Measurements from ENCODE around the gene IQCE. TPM values are rescaled to one million over a fixed set of nuclear protein-coding genes. Genes with fewer than 3 reads are reported as not detected.

IQCE gene
- total and polyA plus RNA-seq, 2 donors (not counting 1 experiment from before 2014, with no cell fraction given), result 3.5 to 9.5 TPM

GRCh38 chr7:2626498-2627117, 67.8 kb downstream of the IQCE start:
- no peaks in the 10 kb centered on the region for H3K9me3 ChIP-seq (ENCODE audit: control extremely low read depth in 1 of 3, control insufficient read depth in 2 of 3, insufficient read depth in 1 of 3, low read length in 2 of 3)
- ATAC-seq (ENCODE audit: low read depth) (no peak), DNase-seq (no peak)
- H3K4me2 ChIP-seq (replicated peaks; ENCODE audit: low read depth, low read length, poor library complexity, severe bottlenecking), result no peak overlapping the region
- ChIA-PET POLR2A (no interaction called here), CTCF (no interaction called here)
- no peaks in the 10 kb centered on the region for H3K27me3 Mint-ChIP-seq
- H3K79me2 ChIP-seq (ENCODE audit: control insufficient read depth, insufficient read depth, low read length), result peaks cover 4% of the 10 kb centered on the region
- 67% methylated on average over 19 of the region's 20 CpGs for WGBS (ENCODE audit: insufficient coverage)
- no peak for TF ChIP-seq CTCF (IDR thresholded peaks at IDR 0.05)
- TF ChIP-seq EZH2 (IDR thresholded peaks at IDR 0.05; ENCODE audit: borderline replicate concordance, insufficient read depth, low read depth, low read length, poor library complexity, severe bottlenecking), result no peak
- no peaks in the 10 kb centered on the region for H3K36me3 ChIP-seq (replicated peaks in 1 of 2; ENCODE audit: control extremely low read depth in 1 of 2, control insufficient read depth in 1 of 2, extremely low read depth in 1 of 2, insufficient read depth in 2 of 2, low read length in 1 of 2)
- H3K9ac ChIP-seq (ENCODE audit: low read length), result no peak overlapping the region
- peaks cover 0 to 10% (median 0%) of the 10 kb centered on the region in 4 experiments for H3K27me3 ChIP-seq (replicated peaks in 1 of 4; ENCODE audit: control extremely low read depth in 1 of 4, control insufficient read depth in 3 of 4, insufficient read depth in 4 of 4, low read length in 3 of 4)
- no peaks in the 10 kb centered on the region for H3K9me3 Mint-ChIP-seq (ENCODE audit: insufficient read depth)
- intact Hi-C loops (cut with micrococcal nuclease), result no loop called here
- H4K20me1 ChIP-seq (ENCODE audit: control insufficient read depth, insufficient read depth, low read length, poor library complexity, severe bottlenecking), result no peaks in the 10 kb centered on the region
- H3K4me3 ChIP-seq (ENCODE audit: control extremely low read depth in 1 of 5, extremely low read depth in 1 of 5, insufficient read depth in 1 of 5, low read depth in 2 of 5, low read length in 4 of 5), result no peak overlapping the region
- peaks cover 6% of the 10 kb centered on the region for H3K4me1 Mint-ChIP-seq
- H3K4me3 Mint-ChIP-seq, result no peak overlapping the region
- H3K4me1 ChIP-seq (ENCODE audit: control insufficient read depth in 2 of 2, insufficient read depth in 2 of 2, low read length in 2 of 2), result peaks cover 4 to 6% of the 10 kb centered on the region in 2 donors
- no peak overlapping the region for H3K27ac Mint-ChIP-seq
- H2AFZ ChIP-seq (ENCODE audit: insufficient read depth, low read depth, low read length, poor library complexity, severe bottlenecking), result no peak overlapping the region
- H3K27ac ChIP-seq (ENCODE audit: low read length in 2 of 2), result no peak overlapping the region

DNA sequence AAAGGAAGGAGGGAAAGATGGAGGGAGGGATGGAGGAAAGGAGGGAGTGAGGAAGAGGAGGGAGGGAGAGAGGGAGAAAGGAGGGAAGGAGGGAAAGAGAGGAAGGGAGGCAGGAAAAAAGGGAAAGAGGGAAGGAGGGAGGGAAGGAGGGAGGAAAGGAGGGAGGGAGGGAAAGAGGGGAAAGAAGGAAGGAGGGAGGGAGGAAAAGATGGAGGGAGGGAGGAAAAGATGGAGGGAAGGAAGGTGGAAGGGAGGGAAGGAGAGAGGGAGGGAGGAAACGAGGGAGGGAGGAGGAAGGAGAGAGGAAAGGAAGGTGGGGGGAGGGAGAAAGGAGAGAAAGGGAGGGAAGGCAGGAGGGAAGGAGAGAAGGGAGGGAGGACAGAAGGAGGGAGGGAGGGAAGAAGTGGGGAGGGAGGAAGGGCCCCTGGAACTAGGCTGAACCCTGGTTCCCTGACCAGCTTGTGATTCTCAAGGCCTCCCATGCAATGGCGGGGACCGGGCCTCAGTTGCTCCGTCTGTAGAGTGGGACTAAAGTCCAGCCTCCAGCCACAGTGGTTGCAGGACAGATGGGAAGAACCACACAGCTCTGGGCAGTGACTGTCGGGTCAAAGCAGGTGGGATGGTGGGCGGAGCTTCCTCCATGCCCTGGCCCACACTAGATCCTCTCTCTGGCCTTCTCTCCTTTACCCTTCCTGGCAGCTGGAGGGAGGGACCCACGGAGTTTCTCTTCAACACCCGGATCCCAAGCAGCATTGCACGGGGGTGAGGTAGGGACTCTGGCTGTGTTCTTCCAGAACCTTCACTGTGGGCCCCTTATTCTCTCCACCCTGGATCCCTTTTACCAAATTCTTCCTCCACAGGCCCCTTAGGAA, 68.7 kb downstream of the IQCE start:
- Histone ChIP-seq H3K27me3 (replicated peaks in 1 of 4; ENCODE audit: control extremely low read depth in 1 of 4, control insufficient read depth in 3 of 4, insufficient read depth in 4 of 4, low read length in 3 of 4) (peaks cover 0 to 10% (median 0%) of the 10 kb centered on the region in 4 experiments), H3K4me3 (ENCODE audit: control extremely low read depth in 1 of 5, extremely low read depth in 1 of 5, insufficient read depth in 1 of 5, low read depth in 2 of 5, low read length in 4 of 5) (no peak overlapping the region), H3K9ac (ENCODE audit: low read length) (no peak overlapping the region), H3K9me3 (ENCODE audit: control extremely low read depth in 1 of 3, control insufficient read depth in 2 of 3, insufficient read depth in 1 of 3, low read length in 2 of 3) (no peaks in the 10 kb centered on the region), H3K4me1 (ENCODE audit: control insufficient read depth in 2 of 2, insufficient read depth in 2 of 2, low read length in 2 of 2) (peaks cover 4 to 10% of the 10 kb centered on the region in 2 donors), H3K27ac (ENCODE audit: low read length in 2 of 2) (no peak overlapping the region), H4K20me1 (ENCODE audit: control insufficient read depth, insufficient read depth, low read length, poor library complexity, severe bottlenecking) (no peaks in the 10 kb centered on the region), H3K79me2 (ENCODE audit: control insufficient read depth, insufficient read depth, low read length) (peaks cover 10% of the 10 kb centered on the region), H3K36me3 (replicated peaks in 1 of 2; ENCODE audit: control extremely low read depth in 1 of 2, control insufficient read depth in 1 of 2, extremely low read depth in 1 of 2, insufficient read depth in 2 of 2, low read length in 1 of 2) (no peaks in the 10 kb centered on the region), H3K4me2 (replicated peaks; ENCODE audit: low read depth, low read length, poor library complexity, severe bottlenecking) (no peak overlapping the region), H2AFZ (ENCODE audit: insufficient read depth, low read depth, low read length, poor library complexity, severe bottlenecking) (no peak overlapping the region)
- H3K4me3 Mint-ChIP-seq, result no peak overlapping the region
- intact Hi-C loops (cut with micrococcal nuclease), result no loop called here
- POLR2A ChIA-PET, result no interaction called here
- CTCF ChIA-PET, result no interaction called here
- H3K27me3 Mint-ChIP-seq, result no peaks in the 10 kb centered on the region
- H3K4me1 Mint-ChIP-seq, result peaks cover 6% of the 10 kb centered on the region
- 88% methylated on average over 6 of the region's 9 CpGs for WGBS (ENCODE audit: insufficient coverage)
- no peak for TF ChIP-seq CTCF (IDR thresholded peaks at IDR 0.05)
- TF ChIP-seq EZH2 (IDR thresholded peaks at IDR 0.05; ENCODE audit: borderline replicate concordance, insufficient read depth, low read depth, low read length, poor library complexity, severe bottlenecking), result no peak
- no peak overlapping the region for H3K27ac Mint-ChIP-seq
- DNase-seq, result no peak
- no peaks in the 10 kb centered on the region for H3K9me3 Mint-ChIP-seq (ENCODE audit: insufficient read depth)
- ATAC-seq (ENCODE audit: low read depth), result no peak
